ENCODE results near the gene MFSD12. TPM values are rescaled to one million over a fixed set of nuclear protein-coding genes. Genes with fewer than 3 reads are reported as not detected.

MFSD12 gene
- total and polyA plus RNA-seq, 4 donors: 9.4 to 43.6 (median 24.6) TPM

DNA sequence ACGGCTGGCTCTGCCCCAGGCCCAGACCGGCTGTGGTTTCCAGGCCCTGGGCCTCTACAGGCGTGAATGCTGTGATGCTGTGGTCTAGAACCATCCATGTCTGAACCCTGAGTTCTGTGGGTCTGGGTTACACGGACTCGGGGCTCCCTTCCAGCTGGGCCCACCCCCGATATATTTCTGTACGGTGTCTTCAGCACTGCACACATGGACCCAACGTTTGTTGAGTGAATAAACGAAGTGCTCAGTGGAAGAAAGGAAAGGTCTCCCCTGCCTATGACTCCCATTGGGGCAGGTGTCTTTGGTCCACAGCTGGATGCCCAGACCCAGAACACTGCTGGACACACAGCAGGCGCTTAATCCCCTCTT is 11.7 kb downstream of the MFSD12 start:
- peaks cover 0 to 5% (median 1%) of the 10 kb centered on the region in 4 donors for H3K4me1 ChIP-seq (ENCODE audit: control insufficient read depth in 4 of 4, insufficient read depth in 4 of 4, low read length in 3 of 4)
- H3K4me3 ChIP-seq (ENCODE audit: low read depth in 1 of 3, low read length in 3 of 3): no peak overlapping the region
- H3K27ac ChIP-seq (ENCODE audit: low read depth in 1 of 2, low read length in 2 of 2): no peak overlapping the region
- no peak overlapping the region for H3K9ac ChIP-seq (ENCODE audit: low read depth in 1 of 2, low read length in 2 of 2)
- no peaks in the 10 kb centered on the region for H3K27me3 ChIP-seq (ENCODE audit: control insufficient read depth in 4 of 4, insufficient read depth in 4 of 4, low read length in 3 of 4)
- H3K9me3 ChIP-seq (ENCODE audit: control insufficient read depth in 4 of 4, low read length in 3 of 4): no peaks in the 10 kb centered on the region
- 77% methylated on average over 10 of the region's 10 CpGs for WGBS
- peaks cover 0 to 10% (median 5%) of the 10 kb centered on the region in 4 donors for H3K36me3 ChIP-seq (ENCODE audit: control insufficient read depth in 4 of 4, insufficient read depth in 3 of 4, low read depth in 1 of 4, low read length in 3 of 4)
- no peak for DNase-seq (ENCODE audit: low spot score)
- TF ChIP-seq FOXA2 (IDR thresholded peaks at IDR 0.05) (no peak), NR2F2 (IDR thresholded peaks at IDR 0.05) (no peak), HNF4A (conservative IDR thresholded peaks at IDR 0.05) (no peak), FOXA1 (IDR thresholded peaks at IDR 0.05) (no peak), HNF4G (IDR thresholded peaks at IDR 0.05) (no peak), YY1 (IDR thresholded peaks at IDR 0.05) (no peak)
- TF ChIP-seq, protein P1, sequence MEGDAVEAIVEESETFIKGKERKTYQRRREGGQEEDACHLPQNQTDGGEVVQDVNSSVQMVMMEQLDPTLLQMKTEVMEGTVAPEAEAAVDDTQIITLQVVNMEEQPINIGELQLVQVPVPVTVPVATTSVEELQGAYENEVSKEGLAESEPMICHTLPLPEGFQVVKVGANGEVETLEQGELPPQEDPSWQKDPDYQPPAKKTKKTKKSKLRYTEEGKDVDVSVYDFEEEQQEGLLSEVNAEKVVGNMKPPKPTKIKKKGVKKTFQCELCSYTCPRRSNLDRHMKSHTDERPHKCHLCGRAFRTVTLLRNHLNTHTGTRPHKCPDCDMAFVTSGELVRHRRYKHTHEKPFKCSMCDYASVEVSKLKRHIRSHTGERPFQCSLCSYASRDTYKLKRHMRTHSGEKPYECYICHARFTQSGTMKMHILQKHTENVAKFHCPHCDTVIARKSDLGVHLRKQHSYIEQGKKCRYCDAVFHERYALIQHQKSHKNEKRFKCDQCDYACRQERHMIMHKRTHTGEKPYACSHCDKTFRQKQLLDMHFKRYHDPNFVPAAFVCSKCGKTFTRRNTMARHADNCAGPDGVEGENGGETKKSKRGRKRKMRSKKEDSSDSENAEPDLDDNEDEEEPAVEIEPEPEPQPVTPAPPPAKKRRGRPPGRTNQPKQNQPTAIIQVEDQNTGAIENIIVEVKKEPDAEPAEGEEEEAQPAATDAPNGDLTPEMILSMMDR (IDR thresholded peaks at IDR 0.05; ENCODE audit: low read depth, low read length, missing input control): no peak
- TF ChIP-seq, protein P2, sequence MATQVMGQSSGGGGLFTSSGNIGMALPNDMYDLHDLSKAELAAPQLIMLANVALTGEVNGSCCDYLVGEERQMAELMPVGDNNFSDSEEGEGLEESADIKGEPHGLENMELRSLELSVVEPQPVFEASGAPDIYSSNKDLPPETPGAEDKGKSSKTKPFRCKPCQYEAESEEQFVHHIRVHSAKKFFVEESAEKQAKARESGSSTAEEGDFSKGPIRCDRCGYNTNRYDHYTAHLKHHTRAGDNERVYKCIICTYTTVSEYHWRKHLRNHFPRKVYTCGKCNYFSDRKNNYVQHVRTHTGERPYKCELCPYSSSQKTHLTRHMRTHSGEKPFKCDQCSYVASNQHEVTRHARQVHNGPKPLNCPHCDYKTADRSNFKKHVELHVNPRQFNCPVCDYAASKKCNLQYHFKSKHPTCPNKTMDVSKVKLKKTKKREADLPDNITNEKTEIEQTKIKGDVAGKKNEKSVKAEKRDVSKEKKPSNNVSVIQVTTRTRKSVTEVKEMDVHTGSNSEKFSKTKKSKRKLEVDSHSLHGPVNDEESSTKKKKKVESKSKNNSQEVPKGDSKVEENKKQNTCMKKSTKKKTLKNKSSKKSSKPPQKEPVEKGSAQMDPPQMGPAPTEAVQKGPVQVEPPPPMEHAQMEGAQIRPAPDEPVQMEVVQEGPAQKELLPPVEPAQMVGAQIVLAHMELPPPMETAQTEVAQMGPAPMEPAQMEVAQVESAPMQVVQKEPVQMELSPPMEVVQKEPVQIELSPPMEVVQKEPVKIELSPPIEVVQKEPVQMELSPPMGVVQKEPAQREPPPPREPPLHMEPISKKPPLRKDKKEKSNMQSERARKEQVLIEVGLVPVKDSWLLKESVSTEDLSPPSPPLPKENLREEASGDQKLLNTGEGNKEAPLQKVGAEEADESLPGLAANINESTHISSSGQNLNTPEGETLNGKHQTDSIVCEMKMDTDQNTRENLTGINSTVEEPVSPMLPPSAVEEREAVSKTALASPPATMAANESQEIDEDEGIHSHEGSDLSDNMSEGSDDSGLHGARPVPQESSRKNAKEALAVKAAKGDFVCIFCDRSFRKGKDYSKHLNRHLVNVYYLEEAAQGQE (IDR thresholded peaks at IDR 0.05): no peak
- TF ChIP-seq, protein P3, sequence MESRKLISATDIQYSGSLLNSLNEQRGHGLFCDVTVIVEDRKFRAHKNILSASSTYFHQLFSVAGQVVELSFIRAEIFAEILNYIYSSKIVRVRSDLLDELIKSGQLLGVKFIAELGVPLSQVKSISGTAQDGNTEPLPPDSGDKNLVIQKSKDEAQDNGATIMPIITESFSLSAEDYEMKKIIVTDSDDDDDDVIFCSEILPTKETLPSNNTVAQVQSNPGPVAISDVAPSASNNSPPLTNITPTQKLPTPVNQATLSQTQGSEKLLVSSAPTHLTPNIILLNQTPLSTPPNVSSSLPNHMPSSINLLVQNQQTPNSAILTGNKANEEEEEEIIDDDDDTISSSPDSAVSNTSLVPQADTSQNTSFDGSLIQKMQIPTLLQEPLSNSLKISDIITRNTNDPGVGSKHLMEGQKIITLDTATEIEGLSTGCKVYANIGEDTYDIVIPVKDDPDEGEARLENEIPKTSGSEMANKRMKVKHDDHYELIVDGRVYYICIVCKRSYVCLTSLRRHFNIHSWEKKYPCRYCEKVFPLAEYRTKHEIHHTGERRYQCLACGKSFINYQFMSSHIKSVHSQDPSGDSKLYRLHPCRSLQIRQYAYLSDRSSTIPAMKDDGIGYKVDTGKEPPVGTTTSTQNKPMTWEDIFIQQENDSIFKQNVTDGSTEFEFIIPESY (IDR thresholded peaks at IDR 0.05): no peak

DNA sequence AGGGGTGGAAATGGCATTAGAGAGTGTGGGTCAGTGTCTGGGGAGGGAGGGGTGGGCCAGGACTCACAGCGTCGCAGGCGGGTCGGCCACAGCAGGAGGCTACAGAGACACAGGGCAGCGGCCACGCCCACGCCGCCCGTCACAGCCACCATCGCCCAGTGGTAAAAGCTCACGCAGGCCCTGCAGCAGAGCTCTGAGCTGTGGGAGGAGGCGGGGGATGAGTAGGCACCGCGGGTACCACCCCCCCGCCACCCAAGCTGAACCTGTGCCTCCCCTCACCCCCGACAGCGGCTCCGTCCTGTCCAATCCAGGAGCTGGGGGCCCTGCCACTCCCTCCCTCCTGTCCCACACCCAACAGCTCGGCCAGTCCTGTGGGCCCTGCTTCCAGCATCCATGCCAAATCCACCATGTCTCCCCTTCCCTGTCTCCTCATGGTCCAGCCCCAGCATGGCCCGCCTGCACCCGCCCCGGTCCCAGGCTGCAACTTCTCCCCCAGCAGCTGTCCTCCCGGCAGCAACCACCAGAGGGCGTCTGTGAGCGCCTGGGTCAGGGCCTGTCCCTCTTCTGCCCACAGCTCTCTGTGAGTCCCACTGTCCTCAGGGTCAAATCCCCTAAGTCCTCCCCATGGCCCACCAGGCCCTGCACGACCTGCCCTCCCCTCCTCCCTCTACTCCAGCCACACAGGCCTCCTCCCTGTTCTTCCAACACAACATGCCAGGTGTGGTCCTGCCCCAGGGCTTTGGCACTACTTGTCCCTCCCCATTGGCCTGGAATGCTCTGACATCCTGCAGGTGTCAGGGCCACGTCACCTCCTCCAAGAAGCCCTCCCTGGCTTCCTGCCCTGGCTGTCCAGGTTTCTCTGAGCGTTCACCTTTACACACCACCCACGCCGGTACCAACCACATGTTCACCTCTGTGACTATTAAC is 12.4 kb downstream of the MFSD12 start:
- Histone ChIP-seq H3K9me3 (ENCODE audit: control insufficient read depth in 4 of 4, low read length in 3 of 4) (no peaks in the 10 kb centered on the region), H3K36me3 (ENCODE audit: control insufficient read depth in 4 of 4, insufficient read depth in 3 of 4, low read depth in 1 of 4, low read length in 3 of 4) (peaks cover 0 to 10% (median 4%) of the 10 kb centered on the region in 4 donors), H3K27ac (ENCODE audit: low read depth in 1 of 2, low read length in 2 of 2) (no peak overlapping the region), H3K4me1 (ENCODE audit: control insufficient read depth in 4 of 4, insufficient read depth in 4 of 4, low read length in 3 of 4) (peaks cover 0 to 5% (median 1%) of the 10 kb centered on the region in 4 donors), H3K9ac (ENCODE audit: low read depth in 1 of 2, low read length in 2 of 2) (no peak overlapping the region), H3K4me3 (ENCODE audit: low read depth in 1 of 3, low read length in 3 of 3) (no peak overlapping the region), H3K27me3 (ENCODE audit: control insufficient read depth in 4 of 4, insufficient read depth in 4 of 4, low read length in 3 of 4) (no peaks in the 10 kb centered on the region)
- 64% methylated on average over 30 of the region's 30 CpGs for WGBS
- peak; percentile 91 for DNase-seq (ENCODE audit: low spot score)
- TF ChIP-seq GABPA (IDR thresholded peaks at IDR 0.05 in 1 of 2, conservative IDR thresholded peaks at IDR 0.05 in 1 of 2): no peak
- peak; percentile 76 to 88 for TF ChIP-seq RAD21 (IDR thresholded peaks at IDR 0.05)
- TF ChIP-seq SP1 (IDR thresholded peaks at IDR 0.05): no peak
- TF ChIP-seq, protein P3 (IDR thresholded peaks at IDR 0.05): no peak
- no peak for TF ChIP-seq ATF3 (IDR thresholded peaks at IDR 0.05)
- no peak for TF ChIP-seq TAF1 (conservative IDR thresholded peaks at IDR 0.05)
- no peak for TF ChIP-seq NR2F2 (IDR thresholded peaks at IDR 0.05)
- peak in 1 of 2 donors; percentile 9 for TF ChIP-seq RXRA (IDR thresholded peaks at IDR 0.05)
- no peak for TF ChIP-seq HNF4G (IDR thresholded peaks at IDR 0.05)
- no peak for TF ChIP-seq FOXA1 (IDR thresholded peaks at IDR 0.05)
- no peak for TF ChIP-seq JUND (IDR thresholded peaks at IDR 0.05)
- no peak for TF ChIP-seq FOXA2 (IDR thresholded peaks at IDR 0.05)
- no peak for TF ChIP-seq EGR1 (IDR thresholded peaks at IDR 0.05; ENCODE audit: low read depth in 2 of 2)
- TF ChIP-seq YY1 (IDR thresholded peaks at IDR 0.05): no peak
- no peak for TF ChIP-seq MAX (IDR thresholded peaks at IDR 0.05)

Measured in liver (tissue), 9 donors.